ENCODE data around the gene DCUN1D2.

DNA sequence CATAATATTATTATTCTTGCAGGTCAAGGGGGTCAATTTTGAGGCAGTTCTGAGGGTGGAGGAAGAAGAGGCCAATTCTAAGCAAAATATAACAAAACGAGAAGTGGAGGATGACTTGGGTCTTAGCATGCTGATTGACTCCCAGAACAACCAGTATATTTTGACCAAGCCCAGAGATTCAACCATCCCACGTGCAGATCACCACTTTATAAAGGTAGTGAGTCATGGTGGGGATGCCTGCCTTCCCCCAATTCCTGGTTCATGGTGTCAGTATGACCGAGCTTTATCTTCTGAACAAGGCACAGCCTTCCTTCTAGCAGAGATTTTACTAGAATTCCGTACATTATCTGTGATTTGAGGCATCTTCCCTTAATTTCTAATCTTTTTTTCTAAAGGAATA is 9.4 kb upstream of the DCUN1D2 start:
- TF ChIP-seq, protein P1, sequence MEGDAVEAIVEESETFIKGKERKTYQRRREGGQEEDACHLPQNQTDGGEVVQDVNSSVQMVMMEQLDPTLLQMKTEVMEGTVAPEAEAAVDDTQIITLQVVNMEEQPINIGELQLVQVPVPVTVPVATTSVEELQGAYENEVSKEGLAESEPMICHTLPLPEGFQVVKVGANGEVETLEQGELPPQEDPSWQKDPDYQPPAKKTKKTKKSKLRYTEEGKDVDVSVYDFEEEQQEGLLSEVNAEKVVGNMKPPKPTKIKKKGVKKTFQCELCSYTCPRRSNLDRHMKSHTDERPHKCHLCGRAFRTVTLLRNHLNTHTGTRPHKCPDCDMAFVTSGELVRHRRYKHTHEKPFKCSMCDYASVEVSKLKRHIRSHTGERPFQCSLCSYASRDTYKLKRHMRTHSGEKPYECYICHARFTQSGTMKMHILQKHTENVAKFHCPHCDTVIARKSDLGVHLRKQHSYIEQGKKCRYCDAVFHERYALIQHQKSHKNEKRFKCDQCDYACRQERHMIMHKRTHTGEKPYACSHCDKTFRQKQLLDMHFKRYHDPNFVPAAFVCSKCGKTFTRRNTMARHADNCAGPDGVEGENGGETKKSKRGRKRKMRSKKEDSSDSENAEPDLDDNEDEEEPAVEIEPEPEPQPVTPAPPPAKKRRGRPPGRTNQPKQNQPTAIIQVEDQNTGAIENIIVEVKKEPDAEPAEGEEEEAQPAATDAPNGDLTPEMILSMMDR (conservative IDR thresholded peaks at IDR 0.05; ENCODE audit: low read depth, low read length): no peak
- TF ChIP-seq EZH2 (IDR thresholded peaks at IDR 0.05; ENCODE audit: low read length, unreplicated experiment) (no peak), EZH2phosphoT487 (IDR thresholded peaks at IDR 0.05; ENCODE audit: borderline replicate concordance, low read length) (no peak)

Measured in PC-3 (cell line).